Measurements from ENCODE around the gene EIF3D.

DNA sequence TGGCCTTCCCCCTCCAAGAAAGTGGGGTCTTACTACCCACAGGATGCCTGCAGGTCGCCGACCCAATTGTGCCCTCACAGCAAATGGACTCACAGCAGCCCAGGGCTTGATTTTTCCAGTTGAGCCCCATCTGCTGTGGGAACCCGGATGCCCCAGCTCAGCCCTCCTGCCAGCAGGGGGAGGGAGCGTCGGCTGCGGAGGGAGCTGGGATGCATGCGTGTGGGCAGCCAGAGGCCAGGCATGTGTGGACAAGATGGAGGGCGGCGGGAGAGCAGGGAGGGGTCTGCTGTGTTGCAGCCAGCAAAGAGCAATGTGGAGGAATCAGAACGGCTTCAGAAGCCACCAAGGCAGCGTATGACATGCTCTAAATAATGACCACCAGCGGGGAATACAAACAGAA is 41.0 kb upstream of the EIF3D start:
- TF ChIP-seq POLR2AphosphoS5 (IDR thresholded peaks at IDR 0.05; ENCODE audit: low read depth, low read length) (no peak), CTCF (IDR thresholded peaks at IDR 0.05; ENCODE audit: control extremely low read depth in 1 of 3, insufficient read depth in 1 of 3, low read depth in 1 of 3, low read length in 3 of 3) (peak; percentile 47 to 61 (median 55)), YY1 (IDR thresholded peaks at IDR 0.05; ENCODE audit: low read depth, low read length) (peak; percentile 87), TEAD4 (IDR thresholded peaks at IDR 0.05; ENCODE audit: low read depth, low read length) (no peak), JUND (IDR thresholded peaks at IDR 0.05; ENCODE audit: low read length) (no peak), EP300 (IDR thresholded peaks at IDR 0.05; ENCODE audit: borderline replicate concordance in 1 of 2, low read depth in 2 of 2, low read length in 2 of 2) (no peak)
